Peyer's patch (tissue), 4 donors: ENCODE measurements around the gene ZNF853. TPM values are rescaled to one million over a fixed set of nuclear protein-coding genes. Genes with fewer than 3 reads are reported as not detected.

Experiments used
- DNase-seq, 3 donors: peaks; one replicate each; pipeline ENCODE4 v3.0.0-alpha.2; 2017 to 2019
- H3K27ac ChIP-seq, 4 donors: fragments of 200-600 bp; sonication (generic); one replicate each; pipeline ENCODE4 v1.5.1; 2016 to 2019
- H3K27me3 ChIP-seq, 2 donors: fragments of 200-600 bp; sonication (generic); one replicate each; pipeline ENCODE4 v1.5.1; 2019
- H3K36me3 ChIP-seq, 3 donors: fragments of 200-600 bp; sonication (generic); one replicate each; pipeline ENCODE4 v1.5.1; 2016 to 2019
- H3K4me1 ChIP-seq, 4 donors: fragments of 200-600 bp; sonication (generic); one replicate each; pipeline ENCODE4 v1.5.1; 2016 to 2019
- H3K4me3 ChIP-seq, 4 donors: fragments of 200-600 bp; sonication (generic); 1 replicate in 3 of 4; 2 replicates in 1 of 4; pipeline ENCODE4 v1.5.1; 2016 to 2019; ENCODE audit warnings: mild to moderate bottlenecking in 1 of 4
- H3K9me3 ChIP-seq, 4 donors: fragments of 200-600 bp; sonication (generic); one replicate each; pipeline ENCODE4 v1.5.1; 2016 to 2019; ENCODE audit warnings: mild to moderate bottlenecking in 1 of 4
- CTCF ChIP-seq, 6 experiments: fragments of 450-650 bp in 4 of 6; fragments of 200-600 bp in 2 of 6; sonication (generic) in 1 of 6; IDR thresholded peaks; one replicate each; pipeline ENCODE4 v1.5.1; 2017 to 2019; ENCODE audit warnings: antibody characterized with exemption in 6 of 6, mild to moderate bottlenecking in 3 of 6, moderate library complexity in 1 of 6
- POLR2A ChIP-seq, 2 donors: fragments of 450-650 bp; IDR thresholded peaks; one replicate each; pipeline ENCODE4 v1.5.1; 2017; ENCODE audit warnings: antibody characterized with exemption in 2 of 2, mild to moderate bottlenecking in 2 of 2, moderate library complexity in 2 of 2
- total RNA-seq, 4 donors: library from RNA; depleted of rRNA; stranded (reverse); fragments of >200 nt; gene quantifications; one replicate each; pipeline ENCODE4 v1.1.0, GENCODE V29; 2016

The ZNF853 gene
- total RNA-seq, 4 donors from 2014 or later: 1.1 to 8.3 (median 2.5) TPM

GRCh38 chr7:6651851-6652445 lies 36.5 kb downstream of the ZNF853 start:
- H3K36me3 ChIP-seq: peaks cover 0 to 75% (median 0%) of the 10 kb centered on the region in 3 donors
- DNase-seq: peak in 1 of 3 donors; percentile 46
- H3K27ac ChIP-seq: no peak overlapping the region
- H3K9me3 ChIP-seq: peaks cover 0 to 3% (median 0%) of the 10 kb centered on the region in 4 donors
- TF ChIP-seq CTCF (IDR thresholded peaks at IDR 0.05): no peak
- no peak for TF ChIP-seq POLR2A (IDR thresholded peaks at IDR 0.05)
- no peaks in the 10 kb centered on the region for H3K27me3 ChIP-seq
- no peak overlapping the region for H3K4me3 ChIP-seq
- no peaks in the 10 kb centered on the region for H3K4me1 ChIP-seq

GRCh38 chr7:6652446-6653011 lies 37.1 kb downstream of the ZNF853 start:
- H3K4me3 ChIP-seq: no peak overlapping the region
- H3K9me3 ChIP-seq: peaks cover 0 to 3% (median 0%) of the 10 kb centered on the region in 4 donors
- TF ChIP-seq POLR2A (IDR thresholded peaks at IDR 0.05) (no peak), CTCF (IDR thresholded peaks at IDR 0.05) (no peak)
- H3K4me1 ChIP-seq: no peaks in the 10 kb centered on the region
- H3K27ac ChIP-seq: no peak overlapping the region
- H3K36me3 ChIP-seq: peaks cover 0 to 69% (median 0%) of the 10 kb centered on the region in 3 donors
- peak in 1 of 3 donors; percentile 38 for DNase-seq
- H3K27me3 ChIP-seq: no peaks in the 10 kb centered on the region

- TF ChIP-seq CTCF (IDR thresholded peaks at IDR 0.05): no peak
- no peak for TF ChIP-seq POLR2A (IDR thresholded peaks at IDR 0.05)
- DNase-seq: peak in 1 of 3 donors; percentile 40
- Histone ChIP-seq H3K36me3 (peaks cover 0 to 66% (median 0%) of the 10 kb centered on the region in 3 donors), H3K27ac (no peak overlapping the region), H3K4me3 (no peak overlapping the region), H3K4me1 (no peaks in the 10 kb centered on the region), H3K9me3 (peaks cover 0 to 3% (median 0%) of the 10 kb centered on the region in 4 donors), H3K27me3 (no peaks in the 10 kb centered on the region)
Observed at GRCh38 chr7:6653071-6654003, 37.9 kb downstream of the ZNF853 start.

GRCh38 chr7:6654113-6654841 lies 38.9 kb downstream of the ZNF853 start:
- Histone ChIP-seq H3K27me3 (no peaks in the 10 kb centered on the region), H3K27ac (no peak overlapping the region), H3K4me1 (no peaks in the 10 kb centered on the region), H3K4me3 (no peak overlapping the region), H3K9me3 (peaks cover 0 to 3% (median 0%) of the 10 kb centered on the region in 4 donors), H3K36me3 (peaks cover 0 to 57% (median 0%) of the 10 kb centered on the region in 3 donors)
- TF ChIP-seq POLR2A (IDR thresholded peaks at IDR 0.05) (no peak), CTCF (IDR thresholded peaks at IDR 0.05) (no peak)
- DNase-seq: no peak
